Stimulated activated CD8-positive, alpha-beta memory T cell treated with anti-CD3 and anti-CD28 coated beads, Interleukin-15, amount 100 ng/mL, for 48 hours (primary cell): ENCODE results near the gene SND1.
"Not testable (repeated sequence)": the region's sequence is repeated elsewhere in the genome, so short reads cannot be mapped to it uniquely, and the experiment has no call there.

Experiments used
- DNase-seq, 2 donors: peaks; one replicate each; pipeline ENCODE4 v3.0.0-alpha.2; 2020; ENCODE audit warnings: low read depth in 2 of 2

SND1 gene

DNA sequence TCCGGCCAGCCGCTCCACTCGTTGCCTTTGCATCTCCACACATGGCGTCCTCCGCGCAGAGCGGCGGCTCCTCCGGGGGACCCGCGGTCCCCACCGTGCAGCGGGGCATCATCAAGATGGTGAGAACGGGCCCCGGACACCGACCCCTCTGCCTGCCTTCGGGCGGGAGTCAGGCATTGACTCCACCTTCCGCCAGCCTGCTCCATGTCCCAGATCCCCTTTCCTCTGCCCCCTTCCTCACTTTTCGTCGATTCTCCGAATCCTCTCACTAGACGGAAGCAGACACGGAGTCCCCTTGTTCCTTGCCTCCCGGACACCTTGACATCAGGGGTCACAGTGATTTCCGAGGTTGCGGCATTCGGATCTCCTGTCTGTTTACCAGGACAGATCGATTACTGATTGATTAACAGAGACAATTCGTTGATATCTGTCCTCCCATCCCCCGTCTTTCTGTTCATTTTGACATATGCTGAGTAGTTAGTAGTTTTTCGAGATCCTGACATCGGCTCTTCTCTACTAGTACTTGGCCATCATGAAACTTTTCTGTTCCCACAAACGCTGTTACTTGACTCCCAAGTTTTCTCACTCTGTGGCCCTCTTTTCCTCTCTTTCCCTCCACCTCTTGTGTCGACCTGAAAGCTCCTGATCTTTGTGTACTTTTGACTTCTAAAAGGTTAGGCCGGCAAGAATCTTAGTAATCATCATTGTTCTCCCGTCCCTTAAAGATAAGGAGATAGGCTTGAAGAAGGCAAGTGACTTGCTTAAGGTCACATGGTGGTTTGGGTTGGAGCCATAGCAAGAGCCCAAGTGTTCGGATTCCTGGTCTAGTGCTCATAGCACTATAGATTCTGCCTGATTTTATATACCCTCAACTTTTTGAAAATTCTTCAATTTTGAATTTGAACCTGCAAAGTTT lies 597 bp downstream of the SND1 start:
- no peak for DNase-seq

DNA sequence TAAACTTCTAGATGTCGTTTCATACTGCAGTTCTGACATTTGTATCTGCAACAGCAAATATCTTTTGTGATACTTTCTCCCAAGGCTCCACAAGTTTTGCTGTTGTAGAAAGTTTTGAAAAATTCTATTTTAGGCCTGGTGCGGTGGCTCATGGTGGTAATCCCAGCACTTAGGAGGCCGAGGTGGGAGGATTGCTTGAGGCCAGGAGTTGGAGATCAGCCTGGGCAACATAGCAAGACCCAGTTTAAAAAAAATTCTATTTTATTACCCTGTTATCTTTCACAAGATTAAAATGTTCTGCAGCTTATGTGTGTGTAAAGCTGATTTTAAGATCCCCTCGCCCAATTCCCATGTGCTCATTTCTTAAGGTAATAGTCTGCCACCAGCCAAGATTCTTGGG lies 1.4 kb downstream of the SND1 start:
- no peak for DNase-seq

DNA sequence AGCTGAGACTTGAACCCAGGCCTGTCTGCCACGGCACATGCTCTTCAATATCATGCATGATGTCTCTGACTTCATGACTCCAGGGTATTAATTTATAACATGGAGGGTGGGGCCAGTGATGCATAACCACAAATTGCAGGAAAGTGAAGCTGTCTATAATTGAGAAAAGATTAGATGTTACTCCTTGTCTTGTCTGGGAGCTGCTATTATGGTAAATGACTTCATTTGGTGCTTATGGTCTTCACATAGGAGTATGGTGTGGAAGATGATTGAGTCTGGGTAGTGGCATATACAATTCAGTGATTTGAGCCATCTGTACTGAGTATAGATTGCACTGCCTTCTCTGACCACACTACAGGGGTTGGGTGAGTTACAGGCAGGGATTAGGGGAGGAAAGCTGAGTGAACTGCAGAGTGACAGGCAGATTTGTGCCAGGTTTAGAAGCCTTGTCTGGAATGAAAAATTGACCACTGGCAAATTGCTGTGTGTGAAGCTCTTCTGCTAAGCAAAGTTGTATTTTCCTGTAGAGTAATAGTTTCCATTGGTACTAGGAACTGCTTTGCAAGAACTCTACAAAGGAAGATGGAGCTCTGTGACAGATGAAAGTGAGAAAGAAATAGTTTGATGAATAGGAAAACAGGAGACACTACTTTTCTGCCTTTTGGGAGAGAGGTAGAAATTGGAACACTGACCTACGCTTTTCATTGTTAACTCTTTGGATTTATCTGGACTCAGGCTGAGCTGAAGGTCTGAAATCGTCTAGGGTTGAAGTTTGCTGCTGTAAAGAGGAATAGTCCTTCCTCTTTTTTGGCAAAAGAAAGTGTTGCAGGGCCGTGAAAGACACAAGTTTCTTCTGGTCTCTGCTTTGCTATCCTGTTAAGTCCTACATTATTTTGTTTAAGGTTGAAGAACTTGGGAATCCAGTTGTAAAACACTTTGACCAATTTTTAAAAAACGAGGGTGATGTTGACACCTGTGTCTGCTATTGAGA lies 2.7 kb downstream of the SND1 start:
- no peak for DNase-seq

DNA sequence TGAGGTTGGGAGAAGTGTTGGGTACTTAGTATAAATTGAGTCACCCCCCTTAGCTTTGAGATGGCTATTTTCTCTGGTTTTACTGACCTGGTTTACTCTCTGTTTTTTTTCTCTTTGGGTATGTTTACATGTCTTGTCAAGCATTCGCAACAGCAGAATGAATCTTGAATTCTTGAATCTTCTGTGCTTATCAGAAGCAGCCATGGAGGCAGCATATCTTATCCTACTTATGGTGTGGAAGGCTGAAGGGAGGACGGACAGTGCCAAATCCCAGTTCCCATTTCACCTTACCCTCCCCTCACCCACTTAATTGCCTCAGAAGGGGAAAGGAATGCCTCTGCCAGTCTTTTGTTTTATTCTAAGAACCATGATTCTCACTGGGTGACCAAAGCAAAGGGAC lies 3.7 kb downstream of the SND1 start:
- DNase-seq: no peak

DNA sequence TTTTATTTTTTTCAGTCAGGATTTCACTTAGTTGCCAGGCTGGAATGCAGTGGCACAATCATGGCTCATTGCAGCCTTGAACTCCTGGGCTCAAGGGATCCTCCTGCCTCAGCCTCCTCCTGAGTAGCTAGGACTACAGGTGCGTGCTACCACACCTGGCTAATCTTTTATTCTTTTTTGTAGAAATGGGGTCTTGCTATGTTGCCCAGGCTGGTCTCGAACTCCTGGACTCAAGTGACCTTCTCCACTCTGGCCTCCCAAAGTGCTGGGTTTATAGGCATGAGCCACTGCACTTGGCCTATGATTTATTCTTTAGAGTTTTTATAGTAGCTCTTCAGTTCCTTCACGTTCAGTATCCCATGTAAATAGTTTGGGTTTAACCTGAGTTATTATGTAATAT lies 5.5 kb downstream of the SND1 start:
- no peak for DNase-seq

DNA sequence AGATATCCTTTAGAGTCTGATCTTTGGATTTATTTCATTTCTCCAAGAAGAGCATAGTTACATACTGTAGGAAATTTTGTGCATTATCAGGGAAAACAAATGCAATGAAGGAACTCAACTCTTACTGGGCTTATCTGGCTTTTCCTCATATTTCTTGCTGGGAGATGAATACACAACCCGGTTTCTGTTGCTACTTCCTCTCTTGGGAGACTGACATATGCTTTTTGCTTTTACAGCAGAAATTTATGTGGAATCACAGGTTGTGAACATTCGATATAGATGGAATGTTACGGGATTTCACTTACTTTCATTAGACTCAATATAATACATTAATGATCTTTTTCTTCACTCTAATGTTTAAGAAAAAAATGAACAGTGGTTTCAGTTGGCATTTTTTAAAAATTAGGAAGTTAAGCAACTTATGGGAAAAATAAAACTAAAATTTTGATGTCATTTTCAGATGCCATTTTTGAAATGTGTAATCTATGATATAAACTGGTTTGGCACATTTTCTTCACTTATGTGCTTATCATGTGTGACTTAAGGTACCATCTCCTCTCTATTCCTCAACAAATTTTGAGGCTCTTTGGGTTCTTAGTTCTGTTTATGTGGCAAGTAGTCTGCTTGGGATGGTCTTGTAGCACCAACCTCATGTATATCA lies 7.1 kb downstream of the SND1 start:
- DNase-seq: no peak

DNA sequence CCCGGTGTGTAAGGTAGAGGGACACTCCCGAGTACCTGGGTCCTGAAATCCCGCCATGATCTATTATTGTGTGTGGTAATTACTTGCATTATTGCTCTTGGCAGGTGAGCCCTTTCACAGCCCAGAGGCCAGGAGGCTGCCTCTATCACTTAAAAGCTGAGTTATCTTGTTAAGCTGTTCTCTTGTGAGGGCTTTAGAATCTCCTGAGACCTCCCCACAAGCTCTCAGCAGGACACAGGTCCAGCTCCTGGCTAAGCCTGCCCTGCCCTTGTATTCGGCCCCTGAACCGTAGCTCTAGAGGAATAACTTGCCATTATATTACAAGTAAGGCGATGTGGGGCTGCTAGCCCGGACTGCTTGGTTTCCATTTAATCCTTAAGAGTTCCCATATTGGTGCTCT lies 13.9 kb downstream of the SND1 start:
- no peak for DNase-seq

DNA sequence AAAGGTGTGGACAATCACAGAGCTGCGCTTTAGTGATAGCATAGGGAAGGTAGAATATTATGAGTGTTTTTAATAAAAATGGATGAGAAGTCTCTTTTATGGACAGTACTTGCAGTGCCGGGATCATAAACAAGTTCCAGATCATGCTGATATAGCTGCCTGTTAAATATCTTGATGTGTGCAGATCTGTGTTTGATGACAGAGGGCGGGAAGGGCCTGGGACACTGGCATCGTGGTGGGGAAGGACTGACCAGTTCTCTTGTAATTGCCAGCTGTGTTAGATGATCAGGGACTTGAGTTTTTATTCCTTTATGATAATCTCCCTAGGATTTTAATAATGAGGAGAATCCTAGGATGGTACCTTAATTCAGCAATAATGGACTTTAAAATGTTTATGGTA lies 14.6 kb downstream of the SND1 start:
- no peak for DNase-seq

DNA sequence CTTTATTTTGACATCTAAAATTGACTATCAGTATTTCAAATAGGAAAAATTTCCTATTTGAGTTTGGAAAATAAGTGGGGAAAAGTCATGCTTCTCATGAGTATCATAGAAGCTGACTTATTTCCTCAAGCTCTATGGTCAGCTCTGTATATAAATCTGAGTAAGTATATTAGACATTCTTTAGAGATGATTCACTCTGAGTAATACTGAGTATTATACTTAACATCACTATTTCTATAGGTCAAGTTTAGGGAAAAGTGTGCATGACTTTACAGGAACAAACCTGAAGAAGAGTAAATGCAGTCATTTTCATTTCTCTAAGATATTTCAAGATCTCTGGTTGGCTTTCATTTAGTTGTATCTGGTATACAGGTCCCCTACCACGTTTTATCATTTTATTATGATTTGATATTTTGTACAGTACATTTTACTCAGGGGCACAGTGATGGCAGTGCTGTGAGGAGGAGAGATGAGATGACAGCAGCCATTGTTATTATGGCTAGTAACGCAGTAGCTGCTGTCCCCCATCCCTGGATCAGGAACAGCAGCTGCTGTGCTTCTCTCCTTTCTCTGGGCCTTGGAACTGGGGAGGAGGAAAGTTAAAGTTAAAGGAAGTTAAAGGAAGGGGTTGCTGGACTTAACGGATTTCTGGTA lies 15.2 kb downstream of the SND1 start:
- no peak for DNase-seq

DNA sequence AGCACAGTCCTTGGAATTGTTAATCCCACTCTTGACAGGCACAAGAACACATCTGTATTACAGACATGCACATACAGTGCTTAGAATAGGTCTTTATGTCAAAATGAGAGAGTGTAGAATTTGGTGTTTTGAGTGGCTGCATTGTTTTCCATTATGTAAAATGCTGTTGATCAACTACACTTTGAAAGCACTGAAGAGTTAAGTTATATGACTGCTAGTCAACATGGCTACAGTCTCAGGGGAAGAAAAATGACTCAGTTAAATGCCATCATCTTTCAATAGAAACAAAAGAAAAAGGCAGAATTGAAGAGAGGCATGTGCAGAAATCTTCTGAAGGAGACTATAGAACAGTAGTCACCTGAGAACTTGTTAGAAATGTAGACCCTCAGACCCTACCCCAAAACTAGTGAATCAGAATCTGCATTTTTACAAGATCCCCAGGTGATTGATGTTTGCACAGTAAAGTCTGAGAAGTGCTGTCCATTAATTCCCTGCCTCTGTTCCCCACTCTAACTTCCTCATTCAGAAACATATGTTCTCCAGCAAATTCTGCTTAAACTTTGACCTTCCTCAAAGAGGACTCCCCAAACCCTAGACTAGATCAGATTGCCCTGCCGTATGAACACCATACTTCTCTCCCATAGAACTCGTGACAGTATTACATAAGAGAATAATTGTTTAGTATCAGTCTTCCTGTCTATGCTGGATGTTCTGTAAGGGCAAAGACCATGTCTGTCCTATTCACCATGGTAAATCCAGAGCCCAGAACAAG lies 16.0 kb downstream of the SND1 start:
- no peak for DNase-seq

DNA sequence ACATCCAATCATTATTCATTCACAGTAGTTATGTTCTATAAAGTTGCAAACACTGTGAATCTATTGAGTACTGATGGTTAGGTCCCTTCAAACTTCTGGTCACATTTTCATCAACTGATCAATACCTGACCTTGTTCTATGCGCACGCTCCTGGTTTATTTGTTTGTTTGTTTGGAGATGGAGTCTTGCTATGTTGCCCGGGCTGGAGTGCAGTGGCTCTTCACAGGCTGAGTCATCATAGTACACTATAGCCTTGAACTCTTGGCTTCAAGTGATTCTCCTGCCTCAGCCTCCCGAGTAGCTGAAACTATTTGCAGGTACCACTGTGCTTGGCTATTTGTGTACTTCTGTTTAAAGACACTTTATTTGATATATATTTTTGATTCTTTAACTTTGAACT lies 19.3 kb downstream of the SND1 start:
- DNase-seq: no peak

DNA sequence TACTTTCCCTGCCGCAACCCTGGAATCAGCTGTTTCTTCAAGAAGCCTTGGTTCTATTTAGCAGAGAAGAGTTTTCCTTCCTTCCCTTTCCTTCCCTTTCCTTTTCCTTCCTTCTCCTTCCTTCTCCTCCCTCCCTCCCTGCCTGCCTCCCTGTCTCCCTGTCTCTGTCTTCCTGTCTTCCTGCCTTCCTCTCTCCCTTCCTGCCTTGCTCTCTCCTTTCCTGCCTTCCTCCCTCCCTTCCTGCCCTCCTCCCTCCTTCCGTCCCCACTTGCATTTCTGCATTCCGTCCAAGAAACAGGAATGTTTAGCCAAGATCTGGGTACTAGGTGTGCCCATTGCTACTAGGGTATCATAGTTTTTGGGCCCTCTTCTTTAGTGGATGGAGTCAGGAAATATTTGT lies 21.9 kb downstream of the SND1 start:
- DNase-seq: no peak

DNA sequence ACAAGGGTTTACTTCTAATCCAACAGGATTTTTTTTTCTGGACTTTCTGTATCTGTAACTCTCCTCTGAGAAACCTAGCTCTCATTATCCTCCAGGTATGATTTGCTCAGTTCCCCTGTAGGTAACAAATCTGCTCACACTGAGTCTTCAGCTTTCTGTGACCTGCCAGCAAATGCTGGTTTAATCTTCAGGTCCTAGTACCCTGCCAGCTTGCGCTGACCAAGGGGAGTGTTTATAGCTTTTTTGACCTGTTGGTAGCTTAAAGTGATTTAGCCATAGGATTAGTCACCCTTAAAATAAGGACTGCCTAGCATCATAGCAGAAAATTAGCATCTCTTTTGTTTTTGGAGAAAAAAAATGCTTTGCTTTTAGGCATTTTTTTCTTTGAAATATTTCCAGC lies 22.4 kb downstream of the SND1 start:
- no peak for DNase-seq

DNA sequence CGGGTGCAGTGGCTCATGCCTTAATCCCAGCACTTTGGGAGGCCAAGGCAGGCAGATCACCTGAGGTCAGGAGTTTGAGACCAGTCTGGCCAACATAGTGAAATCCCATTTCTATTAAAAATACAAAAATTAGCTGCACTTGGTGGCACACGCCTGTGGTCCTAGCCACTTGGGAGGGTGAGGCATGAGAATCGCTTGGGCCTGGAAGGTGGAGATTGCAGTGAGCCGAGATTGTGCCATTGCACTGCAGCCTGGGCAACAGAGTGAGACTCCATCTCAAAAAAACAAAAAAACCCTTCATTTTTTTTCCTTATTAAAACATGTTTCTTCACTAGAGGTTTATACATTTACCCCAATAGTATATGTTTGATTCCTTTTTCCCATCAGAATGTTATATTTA lies 22.9 kb downstream of the SND1 start:
- not testable (repeated sequence) for DNase-seq

DNA sequence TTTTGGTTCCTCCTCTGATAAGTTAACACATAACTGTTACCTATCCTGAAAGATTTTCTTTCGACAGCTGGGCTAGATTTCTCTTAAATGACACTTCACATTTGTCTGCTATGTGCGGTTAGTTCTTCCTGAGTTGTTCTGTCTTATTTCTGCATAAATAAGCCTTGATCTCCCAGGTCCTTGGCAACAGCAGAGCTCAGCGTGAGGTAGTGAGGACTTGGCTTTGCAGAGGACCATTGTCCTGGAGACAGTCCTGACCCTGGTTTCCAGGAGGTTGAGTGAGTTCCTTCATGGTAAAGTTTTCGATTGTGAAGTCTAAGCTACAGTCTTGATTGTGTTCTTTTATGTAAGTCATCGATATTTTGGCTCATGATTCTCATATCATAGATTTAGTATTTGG lies 23.7 kb downstream of the SND1 start:
- no peak for DNase-seq

DNA sequence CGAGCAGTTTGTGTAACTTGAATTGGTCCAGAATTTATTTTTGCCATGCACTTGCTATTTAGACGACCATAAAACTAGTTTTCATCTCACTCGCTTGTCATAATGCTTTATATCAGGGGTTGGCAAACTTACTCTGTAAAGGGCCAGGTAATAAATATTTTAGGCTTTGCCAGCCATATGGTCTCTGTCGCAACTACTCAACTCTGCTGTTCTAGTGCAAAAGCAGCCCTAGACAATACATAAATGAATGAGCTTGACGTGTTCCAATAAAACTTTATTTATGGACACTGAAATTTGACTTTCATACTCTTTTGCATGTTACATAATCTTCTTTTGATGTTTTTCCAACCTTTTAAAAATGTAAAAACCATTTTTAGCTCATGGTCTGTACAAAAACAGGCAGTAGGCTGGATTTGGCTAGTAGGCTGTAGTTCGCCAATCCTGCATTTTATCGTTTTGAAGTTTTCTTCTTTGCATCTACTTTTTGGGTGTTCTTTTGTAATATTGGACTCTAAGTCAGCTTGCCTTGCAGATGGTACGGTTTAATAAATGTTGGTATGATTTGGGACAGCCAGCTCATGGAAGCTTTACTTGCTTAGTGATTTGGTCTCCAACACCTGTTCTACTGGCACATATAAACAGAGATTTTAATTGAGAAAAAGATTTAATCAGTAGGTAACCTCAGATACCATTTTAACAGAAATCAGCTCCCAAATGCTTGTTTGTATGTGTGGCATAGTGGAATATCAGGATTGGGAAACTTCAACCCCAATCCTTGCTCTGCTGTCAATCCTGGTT lies 25.6 kb downstream of the SND1 start:
- DNase-seq: no peak

DNA sequence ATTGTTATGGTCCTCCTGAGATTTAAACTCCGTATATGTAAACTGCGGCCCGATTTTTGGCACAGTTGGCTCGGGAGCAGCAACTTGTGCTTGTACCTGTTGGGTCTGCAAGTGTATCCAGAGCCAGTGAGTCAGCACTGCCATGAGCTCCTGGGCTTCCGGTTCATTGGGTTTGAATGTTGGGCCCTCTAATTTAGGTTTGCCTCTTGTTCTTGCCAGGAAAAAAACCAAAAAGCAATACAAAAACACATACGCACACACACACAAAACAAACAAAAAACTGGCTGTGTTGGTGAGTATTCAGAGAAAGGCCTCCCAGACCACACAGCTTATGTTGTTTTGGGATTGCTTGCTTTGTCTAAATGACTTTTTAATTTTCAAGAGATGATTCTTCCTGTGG lies 26.3 kb downstream of the SND1 start:
- no peak for DNase-seq

DNA sequence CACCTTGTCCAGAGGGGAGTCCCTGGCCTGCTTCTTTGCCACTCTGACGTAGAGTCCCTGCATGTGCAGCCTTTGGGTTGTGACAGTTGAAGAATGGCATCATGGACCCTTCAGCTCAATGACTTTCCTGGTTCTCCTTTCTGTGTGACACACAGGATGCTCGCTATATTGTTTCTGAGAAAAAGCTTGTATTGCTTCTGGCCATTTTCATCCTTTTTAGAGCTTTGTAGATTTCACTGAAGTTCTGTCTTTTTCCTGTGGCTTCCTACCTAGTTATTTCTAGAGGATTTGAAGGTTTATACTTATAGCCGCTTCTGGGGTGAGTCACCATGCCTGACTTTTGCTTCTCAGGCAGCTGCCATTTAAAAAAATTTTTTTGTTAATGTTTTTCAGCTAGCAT lies 27.0 kb downstream of the SND1 start:
- DNase-seq: no peak

DNA sequence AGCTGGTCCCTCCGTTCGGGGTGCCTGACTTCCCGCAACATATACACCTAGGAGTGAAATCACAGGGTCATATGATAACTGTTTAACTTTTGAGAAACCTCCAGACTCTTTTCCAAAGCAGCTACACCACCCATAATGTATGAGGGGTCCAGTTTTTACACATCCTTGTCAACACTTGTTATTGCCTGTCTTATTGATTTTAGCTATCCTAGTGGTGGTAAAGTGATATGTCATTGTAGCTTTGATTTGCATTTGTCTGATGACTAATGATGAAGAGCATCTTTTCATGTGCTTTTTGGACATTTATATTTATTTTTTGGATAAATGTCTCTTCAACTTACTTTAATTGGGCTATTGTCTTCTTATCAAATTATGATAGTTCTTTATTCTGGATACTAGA lies 29.0 kb downstream of the SND1 start:
- DNase-seq: no peak

DNA sequence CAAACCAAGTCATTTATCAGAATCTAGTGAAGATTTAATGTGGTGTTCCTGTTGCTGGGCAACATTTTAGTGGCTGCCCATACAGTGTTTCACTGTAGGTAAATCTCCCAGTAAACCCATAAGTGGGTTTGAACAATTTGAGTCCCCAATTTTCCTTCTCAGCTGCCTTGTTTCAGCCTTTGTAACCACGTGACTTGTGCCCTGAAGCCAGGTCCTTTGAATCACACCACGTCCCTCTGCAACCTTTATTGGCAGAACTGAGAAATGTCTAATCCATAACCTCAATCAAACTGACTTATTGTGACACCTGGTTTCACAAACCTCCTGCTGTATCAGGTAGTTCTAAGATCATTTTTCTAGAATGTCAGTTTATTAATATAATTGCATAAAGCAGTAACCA lies 30.1 kb downstream of the SND1 start:
- no peak for DNase-seq
